ENCODE results near the gene FAP. TPM values are rescaled to one million over a fixed set of nuclear protein-coding genes. Genes with fewer than 3 reads are reported as not detected.

The FAP gene
- polyA plus RNA-seq, 4 donors: 10.9 to 129 (median 19.6) TPM

DNA sequence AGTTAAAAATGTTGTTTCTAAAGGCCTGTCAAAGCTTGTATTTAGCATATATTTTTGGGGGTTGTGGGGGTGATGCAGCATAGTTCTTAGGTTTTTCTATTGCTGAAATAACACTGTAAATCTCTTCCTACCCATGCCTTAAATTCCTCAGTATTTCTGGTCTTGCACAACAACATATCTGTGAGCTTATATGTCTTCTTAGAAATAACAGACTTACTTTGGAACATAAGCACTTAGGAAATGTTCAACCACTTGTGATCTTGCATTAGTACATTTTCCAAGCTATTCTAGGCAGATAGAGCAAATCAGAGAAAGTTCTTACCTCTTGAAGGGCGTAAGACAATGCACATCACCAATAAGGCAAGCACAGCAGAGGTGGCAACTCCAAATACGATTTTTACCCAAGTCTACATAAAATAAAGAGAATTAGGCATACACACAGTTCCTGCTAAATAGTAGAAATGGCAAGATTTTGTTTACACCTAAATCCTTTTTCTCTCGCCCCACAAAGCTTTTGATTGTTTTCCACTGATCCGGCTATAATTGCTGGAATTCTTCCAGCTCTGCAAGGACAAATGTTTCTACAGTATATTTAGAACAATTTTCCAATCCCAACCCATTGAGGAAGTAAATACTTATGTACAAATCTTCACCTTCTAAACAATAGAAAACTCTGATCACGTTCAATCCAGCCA lies 512 bp downstream of the FAP start:
- no peak for DNase-seq (ENCODE audit: low read depth in 4 of 4, low spot score in 3 of 4)

GRCh38 chr2:162241571-162241970 lies 1.7 kb downstream of the FAP start:
- no peak for DNase-seq (ENCODE audit: low read depth in 4 of 4, low spot score in 3 of 4)

- DNase-seq (ENCODE audit: low read depth in 4 of 4, low spot score in 3 of 4): no peak
Measured at GRCh38 chr2:162234620-162235462, 8.4 kb downstream of the FAP start.

- DNase-seq (ENCODE audit: low read depth in 4 of 4, low spot score in 3 of 4): no peak
Measured at GRCh38 chr2:162233197-162233596, 10.0 kb downstream of the FAP start.

GRCh38 chr2:162232671-162233070 lies 10.6 kb downstream of the FAP start:
- no peak for DNase-seq (ENCODE audit: low read depth in 4 of 4, low spot score in 3 of 4)

DNA sequence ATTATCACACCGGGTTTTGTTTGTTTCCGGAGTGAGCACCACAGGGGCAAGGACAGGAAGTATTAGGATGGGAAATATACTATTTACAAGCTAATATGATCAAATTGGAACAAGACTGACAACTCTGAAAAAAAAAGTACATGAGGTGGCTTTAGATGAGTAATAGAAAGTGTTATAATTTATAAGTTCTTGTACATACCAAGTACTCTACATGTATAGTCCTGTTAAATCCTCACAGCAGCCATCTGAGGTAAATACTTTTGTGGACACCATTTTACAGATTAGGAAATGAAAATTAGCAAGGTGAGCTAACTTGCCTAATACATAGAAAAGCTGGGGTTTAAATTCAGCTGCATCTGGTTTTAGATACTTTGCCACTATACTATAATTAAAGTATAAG lies 11.2 kb downstream of the FAP start:
- DNase-seq (ENCODE audit: low read depth in 4 of 4, low spot score in 3 of 4): no peak

DNA sequence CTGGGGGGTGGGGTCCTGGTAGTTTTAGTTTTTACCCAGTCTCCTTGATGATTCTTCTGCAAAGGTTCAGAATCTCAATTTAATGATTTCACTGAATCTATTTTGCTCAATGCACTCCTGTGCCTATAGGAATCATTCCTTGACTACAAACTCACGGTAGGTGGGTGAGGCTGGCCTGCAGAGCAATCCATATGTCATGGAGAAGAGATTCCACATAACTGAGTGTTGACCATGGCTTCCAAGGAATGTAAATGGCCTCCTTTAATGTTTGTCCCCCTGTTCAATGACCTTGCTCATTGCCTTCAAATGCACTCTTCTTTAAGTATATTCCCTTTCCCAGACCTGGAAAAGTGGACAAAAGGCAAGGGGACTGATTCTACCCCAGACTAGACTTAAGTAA lies 12.5 kb downstream of the FAP start:
- no peak for DNase-seq (ENCODE audit: low read depth in 4 of 4, low spot score in 3 of 4)

- no peak for DNase-seq (ENCODE audit: low read depth in 4 of 4, low spot score in 3 of 4)
Measured at GRCh38 chr2:162226836-162227235, 16.4 kb downstream of the FAP start.

GRCh38 chr2:162221064-162221463 lies 22.2 kb downstream of the FAP start:
- DNase-seq (ENCODE audit: low read depth in 4 of 4, low spot score in 3 of 4): no peak

GRCh38 chr2:162220368-162220767 lies 22.9 kb downstream of the FAP start:
- no peak for DNase-seq (ENCODE audit: low read depth in 4 of 4, low spot score in 3 of 4)

GRCh38 chr2:162219426-162219825 lies 23.8 kb downstream of the FAP start:
- no peak for DNase-seq (ENCODE audit: low read depth in 4 of 4, low spot score in 3 of 4)

- DNase-seq (ENCODE audit: low read depth in 4 of 4, low spot score in 3 of 4): no peak
Measured at GRCh38 chr2:162217598-162217997, 25.6 kb downstream of the FAP start.

- DNase-seq (ENCODE audit: low read depth in 4 of 4, low spot score in 3 of 4): no peak
Measured at GRCh38 chr2:162215162-162215561, 28.1 kb downstream of the FAP start.

DNA sequence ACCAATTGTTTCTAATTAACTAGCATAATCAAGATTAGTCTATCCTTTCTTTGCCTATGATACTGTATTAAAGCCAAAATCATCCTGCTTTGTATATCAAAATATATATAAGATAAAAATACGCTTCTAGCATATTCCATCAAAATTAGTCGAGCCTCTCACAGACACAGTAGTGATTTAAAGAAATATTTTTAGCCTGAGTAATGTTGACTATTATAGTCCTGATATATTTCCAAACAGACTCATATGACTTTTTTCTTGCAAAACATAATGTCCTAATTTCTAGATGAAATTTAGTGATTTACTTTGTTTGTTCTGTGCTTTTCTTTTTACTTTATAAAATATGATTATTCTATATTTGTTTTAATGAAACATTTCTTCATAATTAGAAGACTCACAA lies 30.9 kb downstream of the FAP start:
- no peak for DNase-seq (ENCODE audit: low read depth in 4 of 4, low spot score in 3 of 4)

- no peak for DNase-seq (ENCODE audit: low read depth in 4 of 4, low spot score in 3 of 4)
Measured at GRCh38 chr2:162211732-162212131, 31.5 kb downstream of the FAP start.

DNA sequence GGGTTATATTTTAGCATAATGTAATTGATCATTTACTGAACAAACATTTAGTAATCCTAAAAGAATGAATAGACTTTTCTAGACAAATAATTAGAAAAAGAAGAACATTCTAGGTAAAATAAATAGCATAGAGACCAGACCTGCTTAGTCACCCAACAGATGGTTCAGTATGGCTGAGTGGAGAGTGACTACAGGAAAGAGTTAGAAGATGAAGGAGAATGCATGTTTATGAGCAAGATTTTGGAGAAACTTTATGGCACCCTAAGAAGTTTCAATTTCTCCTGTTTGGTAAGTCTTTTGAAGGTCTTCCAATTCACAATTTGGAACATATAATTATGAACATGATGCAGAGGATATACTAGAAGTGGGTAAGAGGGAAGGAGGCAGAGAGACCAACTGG lies 32.9 kb downstream of the FAP start:
- no peak for DNase-seq (ENCODE audit: low read depth in 4 of 4, low spot score in 3 of 4)

- no peak for DNase-seq (ENCODE audit: low read depth in 4 of 4, low spot score in 3 of 4)
Measured at GRCh38 chr2:162202203-162202602, 41.0 kb downstream of the FAP start.

GRCh38 chr2:162200636-162201035 lies 42.6 kb downstream of the FAP start:
- no peak for DNase-seq (ENCODE audit: low read depth in 4 of 4, low spot score in 3 of 4)

DNA sequence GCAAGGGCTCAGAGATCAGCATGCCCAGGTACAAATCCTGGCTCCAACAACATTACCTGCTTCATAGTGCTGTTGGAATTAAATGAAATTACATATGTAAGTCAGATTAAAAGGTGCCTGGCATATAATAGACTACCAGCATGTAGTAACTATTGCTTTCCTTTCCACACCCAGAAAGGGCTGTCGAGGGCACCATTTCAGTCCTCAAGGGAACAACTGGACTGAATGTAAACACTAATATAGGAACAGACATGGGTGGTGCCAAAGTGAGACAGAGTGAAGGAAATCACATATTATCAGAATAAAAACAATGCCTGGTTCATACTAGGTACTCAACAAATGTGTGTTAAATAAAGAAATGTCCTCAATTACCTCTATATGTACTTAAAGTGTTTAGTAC lies 43.3 kb downstream of the FAP start:
- no peak for DNase-seq (ENCODE audit: low read depth in 4 of 4, low spot score in 3 of 4)

GRCh38 chr2:162198239-162198638 lies 45.0 kb downstream of the FAP start:
- DNase-seq (ENCODE audit: low read depth in 4 of 4, low spot score in 3 of 4): no peak

GRCh38 chr2:162197069-162197825 lies 46.0 kb downstream of the FAP start:
- DNase-seq (ENCODE audit: low read depth in 4 of 4, low spot score in 3 of 4): no peak
